ENCODE measurements around the gene ABCA6. TPM values are rescaled to one million over a fixed set of nuclear protein-coding genes. Genes with fewer than 3 reads are reported as not detected.

ABCA6 gene
- total and polyA plus RNA-seq, 2 donors (not counting 1 experiment from before 2014, with no cell fraction given) = 4.2 to 12.9 TPM

- no peak overlapping the region for H2AFZ ChIP-seq (ENCODE audit: low read length)
- TF ChIP-seq EZH2 (IDR thresholded peaks at IDR 0.05; ENCODE audit: low read length, missing control alignments) = no peak
- TF ChIP-seq, protein P1, sequence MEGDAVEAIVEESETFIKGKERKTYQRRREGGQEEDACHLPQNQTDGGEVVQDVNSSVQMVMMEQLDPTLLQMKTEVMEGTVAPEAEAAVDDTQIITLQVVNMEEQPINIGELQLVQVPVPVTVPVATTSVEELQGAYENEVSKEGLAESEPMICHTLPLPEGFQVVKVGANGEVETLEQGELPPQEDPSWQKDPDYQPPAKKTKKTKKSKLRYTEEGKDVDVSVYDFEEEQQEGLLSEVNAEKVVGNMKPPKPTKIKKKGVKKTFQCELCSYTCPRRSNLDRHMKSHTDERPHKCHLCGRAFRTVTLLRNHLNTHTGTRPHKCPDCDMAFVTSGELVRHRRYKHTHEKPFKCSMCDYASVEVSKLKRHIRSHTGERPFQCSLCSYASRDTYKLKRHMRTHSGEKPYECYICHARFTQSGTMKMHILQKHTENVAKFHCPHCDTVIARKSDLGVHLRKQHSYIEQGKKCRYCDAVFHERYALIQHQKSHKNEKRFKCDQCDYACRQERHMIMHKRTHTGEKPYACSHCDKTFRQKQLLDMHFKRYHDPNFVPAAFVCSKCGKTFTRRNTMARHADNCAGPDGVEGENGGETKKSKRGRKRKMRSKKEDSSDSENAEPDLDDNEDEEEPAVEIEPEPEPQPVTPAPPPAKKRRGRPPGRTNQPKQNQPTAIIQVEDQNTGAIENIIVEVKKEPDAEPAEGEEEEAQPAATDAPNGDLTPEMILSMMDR (conservative IDR thresholded peaks at IDR 0.05 in 1 of 2, IDR thresholded peaks at IDR 0.05 in 1 of 2; ENCODE audit: low read depth in 1 of 2, low read length in 2 of 2) = no peak
- no peaks in the 10 kb centered on the region for H3K9me3 ChIP-seq (ENCODE audit: control insufficient read depth, insufficient read depth, low read depth, low read length)
- no peak overlapping the region for H3K9ac ChIP-seq (ENCODE audit: insufficient read depth, low read length)
- no peak for DNase-seq (ENCODE audit: low read depth in 2 of 2)
- no peak overlapping the region for H3K4me3 ChIP-seq (replicated peaks in 1 of 4; ENCODE audit: control extremely low read depth in 1 of 4, insufficient read depth in 1 of 4, low read depth in 3 of 4, low read length in 4 of 4)
- no peaks in the 10 kb centered on the region for H3K36me3 ChIP-seq (ENCODE audit: control insufficient read depth, insufficient read depth, low read length)
- no peaks in the 10 kb centered on the region for H3K4me1 ChIP-seq (ENCODE audit: control insufficient read depth, extremely low read depth, insufficient read depth, low read length)
- no peaks in the 10 kb centered on the region for H3K27me3 ChIP-seq (ENCODE audit: control insufficient read depth, insufficient read depth, low read length)
- H3K79me2 ChIP-seq (ENCODE audit: control insufficient read depth, insufficient read depth, low read length) = no peaks in the 10 kb centered on the region
- H3K27ac ChIP-seq (ENCODE audit: insufficient read depth, low read length) = no peak overlapping the region
- no peaks in the 10 kb centered on the region for H4K20me1 ChIP-seq (ENCODE audit: control insufficient read depth, extremely low read depth, insufficient read depth, low read length)
- H3K4me2 ChIP-seq (ENCODE audit: extremely low read depth, insufficient read depth, low read length) = no peak overlapping the region
Observed at GRCh38 chr17:69069226-69069750, 72.4 kb downstream of the ABCA6 start.

- no peaks in the 10 kb centered on the region for H3K27me3 ChIP-seq (ENCODE audit: control insufficient read depth, insufficient read depth, low read length)
- H4K20me1 ChIP-seq (ENCODE audit: control insufficient read depth, extremely low read depth, insufficient read depth, low read length) = no peaks in the 10 kb centered on the region
- H3K36me3 ChIP-seq (ENCODE audit: control insufficient read depth, insufficient read depth, low read length) = no peaks in the 10 kb centered on the region
- H3K4me3 ChIP-seq (replicated peaks in 1 of 4; ENCODE audit: control extremely low read depth in 1 of 4, insufficient read depth in 1 of 4, low read depth in 3 of 4, low read length in 4 of 4) = no peak overlapping the region
- DNase-seq (ENCODE audit: low read depth in 2 of 2) = no peak
- no peak for TF ChIP-seq EZH2 (IDR thresholded peaks at IDR 0.05; ENCODE audit: low read length, missing control alignments)
- TF ChIP-seq, protein P1 (conservative IDR thresholded peaks at IDR 0.05 in 1 of 2, IDR thresholded peaks at IDR 0.05 in 1 of 2; ENCODE audit: low read depth in 1 of 2, low read length in 2 of 2) = peak in 1 of 2 donors; percentile 11
- H3K27ac ChIP-seq (ENCODE audit: insufficient read depth, low read length) = no peak overlapping the region
- no peaks in the 10 kb centered on the region for H3K79me2 ChIP-seq (ENCODE audit: control insufficient read depth, insufficient read depth, low read length)
- H3K4me2 ChIP-seq (ENCODE audit: extremely low read depth, insufficient read depth, low read length) = no peak overlapping the region
- H3K9ac ChIP-seq (ENCODE audit: insufficient read depth, low read length) = no peak overlapping the region
- H3K4me1 ChIP-seq (ENCODE audit: control insufficient read depth, extremely low read depth, insufficient read depth, low read length) = no peaks in the 10 kb centered on the region
- no peak overlapping the region for H2AFZ ChIP-seq (ENCODE audit: low read length)
- H3K9me3 ChIP-seq (ENCODE audit: control insufficient read depth, insufficient read depth, low read depth, low read length) = no peaks in the 10 kb centered on the region
Observed at GRCh38 chr17:69067274-69068047, 74.2 kb downstream of the ABCA6 start.

DNA sequence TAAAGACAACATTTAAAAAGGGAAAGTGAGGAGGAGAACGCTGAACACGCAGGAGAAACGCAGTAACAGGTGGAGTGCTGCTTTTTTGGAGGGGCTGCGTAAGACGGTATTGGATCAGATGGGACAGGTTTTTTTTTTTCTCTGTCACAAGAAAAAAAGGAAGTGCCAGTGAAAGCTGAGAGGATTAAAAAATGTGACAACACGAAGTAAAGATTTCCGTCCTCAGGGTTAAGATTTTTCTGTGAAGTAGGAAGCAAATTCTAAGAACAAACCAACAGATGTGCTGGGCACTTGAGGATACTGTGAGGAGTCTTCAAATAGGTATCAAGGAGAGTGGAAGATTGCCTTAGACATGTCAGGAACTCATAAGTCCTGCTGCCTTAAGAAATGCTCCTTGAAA, 75.2 kb downstream of the ABCA6 start:
- no peak for DNase-seq (ENCODE audit: low read depth in 2 of 2)
- Histone ChIP-seq H3K27me3 (ENCODE audit: control insufficient read depth, insufficient read depth, low read length) (no peaks in the 10 kb centered on the region), H3K4me3 (replicated peaks in 1 of 4; ENCODE audit: control extremely low read depth in 1 of 4, insufficient read depth in 1 of 4, low read depth in 3 of 4, low read length in 4 of 4) (no peak overlapping the region), H3K36me3 (ENCODE audit: control insufficient read depth, insufficient read depth, low read length) (no peaks in the 10 kb centered on the region), H3K4me2 (ENCODE audit: extremely low read depth, insufficient read depth, low read length) (no peak overlapping the region), H3K4me1 (ENCODE audit: control insufficient read depth, extremely low read depth, insufficient read depth, low read length) (no peaks in the 10 kb centered on the region), H3K9ac (ENCODE audit: insufficient read depth, low read length) (no peak overlapping the region), H3K9me3 (ENCODE audit: control insufficient read depth, insufficient read depth, low read depth, low read length) (no peaks in the 10 kb centered on the region), H3K79me2 (ENCODE audit: control insufficient read depth, insufficient read depth, low read length) (no peaks in the 10 kb centered on the region), H2AFZ (ENCODE audit: low read length) (no peak overlapping the region), H3K27ac (ENCODE audit: insufficient read depth, low read length) (no peak overlapping the region), H4K20me1 (ENCODE audit: control insufficient read depth, extremely low read depth, insufficient read depth, low read length) (no peaks in the 10 kb centered on the region)
- TF ChIP-seq, protein P1 (conservative IDR thresholded peaks at IDR 0.05 in 1 of 2, IDR thresholded peaks at IDR 0.05 in 1 of 2; ENCODE audit: low read depth in 1 of 2, low read length in 2 of 2) = no peak
- TF ChIP-seq EZH2 (IDR thresholded peaks at IDR 0.05; ENCODE audit: low read length, missing control alignments) = no peak
